Measurements from ENCODE around the gene OTP.

DNA sequence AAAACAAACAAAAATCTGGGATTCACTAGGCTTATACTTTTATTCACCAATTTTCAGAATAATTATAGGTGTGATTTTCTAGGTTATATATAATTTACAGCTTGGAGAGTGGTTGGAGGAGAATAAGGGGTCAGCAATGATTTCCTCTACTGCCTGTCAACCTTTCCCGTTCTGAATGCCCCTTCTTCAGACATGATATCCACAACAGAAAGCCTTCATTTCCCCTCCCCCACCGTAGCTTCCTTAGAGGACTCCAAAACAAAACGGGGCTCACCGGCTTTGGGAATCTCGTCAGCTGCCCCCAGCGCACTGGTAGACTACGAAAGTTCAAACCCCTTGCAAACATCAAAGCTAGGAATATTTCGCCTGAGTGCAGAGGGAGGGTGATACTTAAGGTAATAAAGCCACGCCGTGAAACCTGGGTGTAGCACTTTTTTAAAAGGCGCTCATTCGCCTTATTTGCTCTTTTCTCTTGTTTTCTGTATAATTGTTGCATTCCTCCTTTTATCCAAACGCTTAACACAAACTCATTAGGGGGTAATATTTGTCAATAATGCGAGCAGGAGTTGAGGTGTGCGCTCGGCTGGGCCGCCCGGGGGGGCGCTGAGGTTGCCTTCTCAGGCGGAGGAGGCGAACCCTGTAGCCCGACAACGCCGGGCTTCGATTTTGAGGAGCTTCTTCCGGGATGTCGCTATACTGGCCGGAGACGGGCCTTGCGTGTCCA, 2.4 kb downstream of the OTP start:
- TF ChIP-seq, protein P1, sequence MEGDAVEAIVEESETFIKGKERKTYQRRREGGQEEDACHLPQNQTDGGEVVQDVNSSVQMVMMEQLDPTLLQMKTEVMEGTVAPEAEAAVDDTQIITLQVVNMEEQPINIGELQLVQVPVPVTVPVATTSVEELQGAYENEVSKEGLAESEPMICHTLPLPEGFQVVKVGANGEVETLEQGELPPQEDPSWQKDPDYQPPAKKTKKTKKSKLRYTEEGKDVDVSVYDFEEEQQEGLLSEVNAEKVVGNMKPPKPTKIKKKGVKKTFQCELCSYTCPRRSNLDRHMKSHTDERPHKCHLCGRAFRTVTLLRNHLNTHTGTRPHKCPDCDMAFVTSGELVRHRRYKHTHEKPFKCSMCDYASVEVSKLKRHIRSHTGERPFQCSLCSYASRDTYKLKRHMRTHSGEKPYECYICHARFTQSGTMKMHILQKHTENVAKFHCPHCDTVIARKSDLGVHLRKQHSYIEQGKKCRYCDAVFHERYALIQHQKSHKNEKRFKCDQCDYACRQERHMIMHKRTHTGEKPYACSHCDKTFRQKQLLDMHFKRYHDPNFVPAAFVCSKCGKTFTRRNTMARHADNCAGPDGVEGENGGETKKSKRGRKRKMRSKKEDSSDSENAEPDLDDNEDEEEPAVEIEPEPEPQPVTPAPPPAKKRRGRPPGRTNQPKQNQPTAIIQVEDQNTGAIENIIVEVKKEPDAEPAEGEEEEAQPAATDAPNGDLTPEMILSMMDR (IDR thresholded peaks at IDR 0.05) = no peak
- TF ChIP-seq POLR2A (IDR thresholded peaks at IDR 0.05) = no peak
- TF ChIP-seq POLR2AphosphoS5 (IDR thresholded peaks at IDR 0.05) = no peak
- TF ChIP-seq EP300 (IDR thresholded peaks at IDR 0.05) = no peak

Measured in suprapubic skin (tissue), 4 donors.